ENCODE data around the gene FXR2.
"Not testable (repeated sequence)": the region's sequence is repeated elsewhere in the genome, so short reads cannot be mapped to it uniquely, and the experiment has no call there.

Gene FXR2

DNA sequence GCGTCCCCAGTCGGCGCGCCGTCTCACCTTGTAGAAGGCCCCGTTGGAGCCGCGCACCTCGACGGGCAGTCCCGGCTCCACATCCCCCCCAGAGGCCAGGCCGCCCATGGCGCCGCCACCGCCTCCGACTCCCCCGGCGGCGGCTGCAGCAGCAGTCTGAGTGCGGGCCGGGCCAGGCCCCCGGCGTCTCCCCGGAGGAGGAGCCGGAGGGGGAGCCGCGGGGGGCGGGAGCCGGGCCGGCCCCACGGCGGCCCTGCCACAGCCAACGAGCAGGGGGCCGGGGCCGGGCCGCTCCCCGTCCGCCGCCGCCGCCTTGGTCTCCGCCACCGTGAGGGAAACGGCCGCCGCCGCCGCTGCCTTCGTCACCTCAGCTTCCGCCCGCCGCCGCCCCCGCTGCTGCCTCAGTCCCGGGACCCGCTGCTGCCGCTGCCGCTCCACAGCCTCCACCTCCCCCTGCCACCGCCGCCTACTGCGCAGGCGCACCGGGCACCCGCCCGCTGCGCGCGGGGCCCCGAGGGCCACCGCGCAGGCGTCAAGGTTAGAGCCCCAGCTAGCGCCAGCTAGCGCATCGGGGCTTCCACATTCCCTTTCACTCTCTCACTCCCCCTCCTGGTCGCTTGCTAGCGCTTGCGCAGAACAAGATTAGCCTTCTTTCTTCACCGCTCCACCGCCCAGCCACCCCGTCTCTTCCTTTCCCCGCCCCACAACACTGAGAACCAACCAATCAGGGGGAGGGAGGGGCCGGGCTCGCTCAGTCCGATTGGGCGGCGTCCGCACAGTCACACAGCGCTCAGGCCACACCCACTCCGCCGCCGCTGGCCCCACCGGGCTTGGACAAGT lies at the start of gene FXR2:
Gene FXR2, minus strand, starts transcription at position 473 of the 840 bp plus-strand sequence. Its CDS starts 365 bp downstream, at position 108.
- FAIRE-seq, result peak; percentile 99

- FAIRE-seq, result peak; percentile 91
Measured at GRCh38 chr17:7656958-7657609, 42.4 kb upstream of the FXR2 start.

DNA sequence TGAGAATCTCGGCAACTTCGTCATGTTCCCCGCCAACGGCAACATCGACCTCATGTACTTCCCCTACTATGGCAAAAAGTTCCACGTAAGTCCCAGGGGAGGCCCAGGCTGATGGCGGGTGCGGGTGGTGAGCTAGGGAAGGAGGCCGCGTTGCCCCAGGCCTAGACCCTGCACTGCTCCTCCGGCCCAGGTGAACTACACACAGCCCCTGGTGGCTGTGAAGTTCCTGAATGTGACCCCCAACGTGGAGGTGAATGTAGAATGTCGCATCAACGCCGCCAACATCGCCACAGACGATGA lies 40.8 kb upstream of the FXR2 start:
- FAIRE-seq, result no peak

DNA sequence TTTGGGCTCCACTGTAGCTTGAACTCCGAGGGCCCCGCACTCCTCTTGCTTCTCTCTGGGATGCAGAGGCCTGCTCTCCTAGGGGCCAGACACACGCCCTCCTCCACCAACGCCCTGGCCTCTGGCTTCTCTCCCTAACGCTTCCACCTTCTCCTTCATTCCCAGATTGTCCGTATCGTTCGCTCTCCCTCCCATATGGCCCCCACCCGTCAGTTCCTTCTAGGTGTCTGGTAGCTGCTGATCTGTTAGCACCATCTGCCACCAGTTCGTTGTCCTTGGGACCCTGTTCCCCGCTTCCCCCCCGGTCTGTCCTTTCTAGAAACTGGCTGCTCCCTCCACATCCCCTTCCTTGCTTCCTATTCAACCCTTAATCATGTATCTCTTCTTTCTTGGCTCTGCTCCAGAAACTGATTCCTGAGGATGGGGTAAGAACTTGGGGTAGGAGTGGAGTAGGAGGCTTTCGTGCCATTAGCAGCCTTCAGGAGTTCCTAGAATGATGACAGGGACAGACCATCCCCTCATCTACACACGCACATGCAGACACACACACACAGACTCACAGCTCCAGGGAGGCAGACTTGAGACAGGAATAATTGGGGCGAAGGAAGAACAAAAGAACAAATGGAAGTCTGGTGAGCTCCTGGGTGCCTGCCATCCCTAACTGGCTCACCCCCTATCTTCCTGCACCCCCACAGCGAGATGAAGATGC lies 40.3 kb upstream of the FXR2 start:
- no peak for FAIRE-seq

GRCh38 chr17:7652388-7653356 lies 38.0 kb upstream of the FXR2 start:
- FAIRE-seq, result no peak

GRCh38 chr17:7651665-7652387 lies 37.1 kb upstream of the FXR2 start:
- no peak for FAIRE-seq

DNA sequence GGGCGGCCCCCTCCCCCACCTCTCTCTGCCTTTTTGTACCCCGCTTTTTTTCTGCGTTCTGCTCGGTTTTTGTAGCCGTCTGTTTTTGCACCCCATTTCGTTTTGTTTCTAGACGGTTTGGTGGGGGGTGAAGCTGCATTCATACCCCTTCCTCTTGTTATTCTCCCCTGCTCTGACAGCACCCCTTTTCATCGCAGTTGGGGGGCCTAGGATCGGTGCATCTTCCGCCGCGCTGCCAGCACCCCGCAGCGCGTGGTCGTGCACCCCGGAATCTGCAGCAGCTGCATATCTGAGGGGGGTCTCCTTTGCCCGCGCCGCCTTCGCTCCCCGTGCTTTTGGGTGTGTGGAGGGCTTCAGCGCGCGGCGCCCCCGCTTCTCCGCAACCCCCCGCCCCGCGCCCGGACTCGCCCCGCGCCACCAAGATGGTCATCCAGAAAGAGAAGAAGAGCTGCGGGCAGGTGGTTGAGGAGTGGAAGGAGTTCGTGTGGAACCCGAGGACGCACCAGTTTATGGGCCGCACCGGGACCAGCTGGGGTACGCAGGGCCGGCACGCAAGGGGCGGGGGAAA lies 36.5 kb upstream of the FXR2 start:
- FAIRE-seq, result no peak

DNA sequence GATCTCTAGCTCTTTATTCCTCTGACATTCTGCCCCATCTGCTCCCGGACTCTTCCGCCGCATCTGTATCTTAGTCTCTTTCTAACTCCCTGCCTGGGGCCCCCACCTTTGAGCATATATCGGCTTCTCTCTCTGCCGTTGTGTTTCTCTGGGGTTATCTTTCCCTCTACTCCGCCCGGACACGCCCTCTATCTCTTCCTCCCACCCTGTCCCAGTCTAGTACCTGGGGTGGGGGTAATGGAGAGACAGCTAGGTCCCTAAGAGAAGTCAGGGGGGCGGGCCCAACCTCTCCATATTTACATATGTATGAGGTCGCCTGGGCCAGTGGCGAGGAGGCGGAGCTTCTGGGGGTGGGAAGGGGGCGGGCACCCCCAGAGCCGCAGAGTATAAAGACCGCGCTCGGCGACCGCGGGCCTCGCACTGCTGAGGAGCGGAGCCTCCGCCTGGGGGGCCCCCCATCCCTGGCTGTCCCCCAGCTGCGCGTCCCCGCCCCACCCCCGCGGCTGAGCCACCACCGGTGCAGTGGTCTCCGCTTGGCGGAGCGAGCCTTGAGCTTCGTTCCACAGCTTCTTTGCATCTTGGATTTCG lies 35.9 kb upstream of the FXR2 start, which contains the start of gene ATP1B2:
Gene ATP1B2, plus strand, starts transcription at position 418 of the 588 bp plus-strand sequence. CDS start 593 bp downstream, outside the sequence.
- FAIRE-seq, result no peak

DNA sequence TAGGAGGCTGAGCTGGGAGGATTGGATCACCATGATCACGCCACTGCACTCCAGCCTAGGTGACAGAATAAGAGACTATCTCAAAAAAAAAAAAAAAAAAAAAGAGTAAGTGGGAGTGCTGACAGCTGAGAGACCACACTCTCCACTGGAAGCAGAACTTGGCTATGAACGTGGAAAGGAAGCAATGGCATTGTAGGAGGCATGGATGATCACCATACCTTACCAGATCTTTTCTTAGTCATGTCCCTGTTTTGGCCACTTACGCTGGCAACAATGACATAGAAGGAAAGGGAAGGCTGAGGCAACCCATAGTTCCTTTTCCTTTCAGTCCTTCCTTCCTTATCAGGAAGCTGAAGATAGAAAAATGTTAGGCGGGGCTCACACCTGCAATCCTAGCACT lies 32.3 kb upstream of the FXR2 start:
- FAIRE-seq, result no peak

DNA sequence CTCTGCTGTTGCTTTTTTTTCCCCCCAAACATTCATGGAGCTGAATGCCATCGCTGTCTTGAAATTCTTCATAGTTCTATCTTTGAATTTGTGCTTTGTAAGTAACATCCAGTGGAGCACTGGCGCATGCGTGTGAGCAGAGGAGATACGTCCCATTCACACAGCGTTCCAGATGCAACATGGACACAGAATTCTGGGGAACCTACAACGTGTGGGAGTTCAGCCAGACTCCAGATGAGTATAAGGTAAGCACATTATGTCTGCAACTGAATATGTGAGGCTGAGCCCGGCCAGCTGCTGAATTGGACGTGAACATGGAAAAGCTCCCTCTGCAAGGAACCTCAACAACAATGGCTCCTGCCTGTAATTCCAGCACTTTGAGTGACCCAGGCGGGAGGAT lies 31.8 kb upstream of the FXR2 start:
- FAIRE-seq, result no peak

GRCh38 chr17:7644775-7645174 lies 30.1 kb upstream of the FXR2 start:
- FAIRE-seq, result no peak

DNA sequence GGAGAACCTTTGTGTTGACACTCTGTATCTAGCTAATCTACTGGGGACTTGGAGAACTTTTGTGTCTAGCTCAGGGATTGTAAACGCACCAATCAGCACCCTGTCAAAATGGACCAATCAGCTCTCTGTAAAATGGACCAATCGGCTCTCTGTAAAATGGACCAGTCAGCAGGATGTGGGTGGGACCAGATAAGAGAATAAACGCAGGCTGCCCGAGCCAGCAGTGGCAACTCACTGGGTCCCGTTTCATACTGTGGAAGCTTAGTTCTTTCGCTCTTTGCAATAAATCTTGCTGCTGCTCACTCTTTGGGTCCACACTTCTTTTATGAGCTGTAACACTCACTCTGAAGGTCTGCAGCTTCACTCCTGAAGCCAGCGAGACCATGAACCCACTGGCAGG lies 26.9 kb upstream of the FXR2 start:
- FAIRE-seq, result not testable (repeated sequence)

- no peak for FAIRE-seq
Measured at GRCh38 chr17:7640783-7641182, 26.1 kb upstream of the FXR2 start.

DNA sequence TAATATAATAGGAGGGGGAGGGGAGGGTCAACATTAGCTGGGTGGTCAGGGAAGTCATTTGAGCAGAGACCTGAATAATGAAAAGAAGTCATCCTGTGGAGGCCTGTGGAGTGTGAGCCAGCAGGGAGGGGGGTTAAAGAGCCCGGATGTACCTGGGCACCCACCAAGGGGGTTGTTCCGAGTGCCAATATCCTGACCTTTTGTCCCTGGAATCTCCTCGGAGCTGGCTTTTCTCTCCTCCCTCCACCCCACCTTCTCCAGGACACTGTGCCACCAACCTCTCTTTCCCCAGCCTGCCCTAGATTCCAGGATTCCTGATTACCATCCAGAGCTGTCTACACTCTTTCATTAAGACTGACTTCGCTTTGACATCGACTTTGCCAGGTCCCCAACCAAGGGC lies 21.5 kb upstream of the FXR2 start:
- no peak for FAIRE-seq

GRCh38 chr17:7634384-7634783 lies 19.7 kb upstream of the FXR2 start:
- FAIRE-seq, result no peak

DNA sequence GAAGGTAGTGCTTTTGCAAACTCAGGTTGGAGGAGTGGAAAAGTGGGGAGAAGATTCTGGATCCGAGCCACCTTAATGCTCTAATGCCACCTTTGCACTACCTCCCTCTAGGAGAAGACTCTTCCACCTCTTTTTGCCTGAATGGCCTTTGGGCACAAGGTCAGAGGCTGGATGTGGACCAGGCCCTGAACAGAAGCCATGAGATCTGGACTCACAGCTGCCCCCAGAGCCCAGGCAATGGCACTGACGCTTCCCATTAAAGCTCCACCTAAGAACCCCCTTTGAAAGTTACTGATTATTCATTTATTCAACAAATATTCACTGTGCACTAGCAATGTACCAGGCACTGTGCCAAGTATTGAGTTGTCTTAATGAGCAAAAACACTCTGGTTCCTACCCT lies 18.4 kb upstream of the FXR2 start:
- no peak for FAIRE-seq

- FAIRE-seq, result peak; percentile 88
Measured at GRCh38 chr17:7632492-7632894, 17.8 kb upstream of the FXR2 start.

DNA sequence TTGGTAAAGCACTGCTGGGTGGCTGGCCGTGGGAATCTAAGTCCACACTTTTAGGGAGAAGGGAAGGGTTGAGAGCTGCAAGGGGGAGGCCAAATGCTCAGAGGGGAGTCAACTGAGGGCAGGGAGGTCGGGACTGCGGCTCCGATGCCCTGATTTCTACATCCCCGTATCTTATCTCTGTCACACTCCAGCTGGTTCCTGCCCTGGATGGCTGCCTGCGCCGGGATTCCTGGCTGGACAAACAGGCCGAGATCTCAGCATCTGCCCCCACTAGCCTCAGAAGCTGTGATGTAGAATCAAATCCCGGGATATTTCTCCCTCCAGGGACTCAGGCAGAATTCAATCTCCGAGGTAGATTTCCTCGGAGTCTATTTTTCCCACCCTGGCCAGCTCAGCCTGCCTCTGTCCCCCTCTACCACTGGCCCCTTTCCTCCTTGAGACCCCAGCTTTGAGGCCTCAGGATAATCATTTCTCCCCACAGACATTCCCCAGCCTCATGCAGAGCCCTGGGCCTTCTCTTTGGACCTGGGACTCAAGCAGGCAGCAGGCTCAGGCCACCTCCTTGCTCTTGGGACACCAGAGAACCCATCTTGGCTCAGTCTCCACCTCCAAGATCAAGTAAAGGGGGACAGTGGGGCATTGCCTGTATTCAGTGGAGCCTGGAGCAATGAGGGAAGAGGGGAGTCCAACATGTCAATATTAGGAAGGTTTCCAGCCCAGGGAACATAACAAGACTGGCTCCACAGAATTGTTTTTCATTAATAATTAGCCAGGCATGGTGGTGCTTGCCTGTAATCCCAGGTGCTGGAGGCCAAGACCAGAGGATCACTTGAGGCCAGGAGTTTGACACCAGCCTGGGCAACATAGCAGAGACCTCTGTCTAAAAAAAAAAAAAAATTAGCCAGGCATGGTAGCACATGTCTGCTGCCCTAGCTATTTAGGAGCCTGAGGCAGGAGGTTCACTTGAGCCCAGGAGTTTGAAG lies 17.0 kb upstream of the FXR2 start:
- no peak for FAIRE-seq

DNA sequence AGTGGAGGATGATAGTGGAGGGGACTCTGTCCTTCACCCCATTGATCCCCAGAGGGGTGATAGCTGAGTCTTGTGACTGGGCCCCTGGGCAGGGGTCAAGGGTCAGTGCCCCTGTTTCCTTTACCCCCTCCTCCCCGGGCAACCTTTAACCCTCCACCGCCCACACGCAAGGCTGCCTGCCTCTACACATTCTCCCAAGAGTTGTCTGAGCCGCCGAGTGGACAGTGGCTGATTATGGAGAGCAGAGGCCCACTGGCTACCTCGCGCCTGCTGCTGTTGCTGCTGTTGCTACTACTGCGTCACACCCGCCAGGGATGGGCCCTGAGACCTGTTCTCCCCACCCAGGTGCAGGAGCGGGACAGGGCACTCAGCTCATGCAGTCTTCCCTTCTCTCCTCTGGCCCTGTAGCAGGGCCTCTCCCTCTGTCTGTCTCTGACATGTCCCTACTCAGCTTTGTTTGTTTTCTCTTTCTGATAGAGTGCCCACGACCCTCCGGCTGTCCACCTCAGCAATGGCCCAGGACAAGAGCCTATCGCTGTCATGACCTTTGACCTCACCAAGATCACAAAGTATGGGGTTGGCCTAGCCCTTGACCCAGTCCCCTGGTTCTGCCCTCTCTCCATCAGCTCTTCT lies 15.4 kb upstream of the FXR2 start, which contains the start of gene SHBG:
Gene SHBG, plus strand, starts transcription at position 197 of the 633 bp plus-strand sequence. Its CDS starts 38 bp downstream, at position 235.
- no peak for FAIRE-seq

All from G401.6 (cell line).